CD14-positive monocyte (primary cell): ENCODE results near the gene TSPEAR. TPM values are rescaled to one million over a fixed set of nuclear protein-coding genes. Genes with fewer than 3 reads are reported as not detected.
A peak's percentile ranks its signal among the peaks of the same experiment; 100 is the strongest.

ENCODE experiments used
- DNase-seq, 3 donors: peaks; one replicate each; pipeline ENCODE4 v3.0.0-alpha.2; 2011 to 2022
- H2AFZ ChIP-seq: 2 replicates; pipeline ENCODE4 v1.6.0; 2012; ENCODE audit warnings: mild to moderate bottlenecking, low read depth, low read length, inconsistent platforms; ENCODE audit not compliant: insufficient read depth, poor library complexity, severe bottlenecking
- H3K27ac ChIP-seq, 2 donors: 1 replicate in 1 of 2; 2 replicates in 1 of 2; pipeline ENCODE4 v1.5.1; 2012 to 2013; ENCODE audit warnings: low read length in 2 of 2, control low read depth in 1 of 2, inconsistent platforms in 1 of 2, low read depth in 1 of 2, mild to moderate bottlenecking in 1 of 2
- H3K27me3 ChIP-seq, 2 donors: one replicate each; pipeline versions ENCODE4 v1.6.0 to v1.6.1; 2011 to 2013; ENCODE audit warnings: low read length in 2 of 2; ENCODE audit not compliant: control insufficient read depth in 2 of 2, insufficient read depth in 2 of 2
- H3K36me3 ChIP-seq, 2 donors: replicated peaks in 1 of 2; 1 replicate in 1 of 2; 2 replicates in 1 of 2; pipeline versions ENCODE4 v1.5.1 to v1.6.1; 2012 to 2013; ENCODE audit warnings: low read length in 2 of 2, control low read depth in 1 of 2, inconsistent platforms in 1 of 2, mild to moderate bottlenecking in 1 of 2; ENCODE audit not compliant: insufficient read depth in 2 of 2, control insufficient read depth in 1 of 2
- H3K4me1 ChIP-seq, 2 donors: 1 replicate in 1 of 2; 2 replicates in 1 of 2; pipeline versions ENCODE4 v1.5.1 to v1.6.1; 2012 to 2013; ENCODE audit warnings: low read length in 2 of 2, control low read depth in 1 of 2, inconsistent platforms in 1 of 2, mild to moderate bottlenecking in 1 of 2, moderate library complexity in 1 of 2; ENCODE audit not compliant: insufficient read depth in 2 of 2, control insufficient read depth in 1 of 2
- H3K4me2 ChIP-seq: replicated peaks from 2 replicates; pipeline ENCODE3; 2012; ENCODE audit warnings: low read length, moderate library complexity, mild to moderate bottlenecking; ENCODE audit not compliant: poor library complexity, severe bottlenecking; ENCODE audit errors: extremely low read depth
- H3K4me3 ChIP-seq, 3 experiments: fragments of 200-600 bp in 1 of 3; sonication (generic) in 1 of 3; replicated peaks in 1 of 3; 1 replicate in 2 of 3; 2 replicates in 1 of 3; pipeline ENCODE4 v1.5.1; 2011 to 2013; ENCODE audit warnings: low read length in 3 of 3, mild to moderate bottlenecking in 3 of 3, control low read depth in 2 of 3, low read depth in 2 of 3, inconsistent platforms in 1 of 3, moderate library complexity in 1 of 3
- H3K79me2 ChIP-seq: 2 replicates; pipeline ENCODE4 v1.6.0; 2012; ENCODE audit warnings: mild to moderate bottlenecking, control low read depth, inconsistent platforms, low read length, moderate library complexity; ENCODE audit not compliant: insufficient read depth
- H3K9ac ChIP-seq: 2 replicates; pipeline ENCODE4 v1.6.0; 2017; ENCODE audit warnings: low read length, mild to moderate bottlenecking; ENCODE audit not compliant: insufficient read depth, poor library complexity, severe bottlenecking
- H3K9me3 ChIP-seq, 2 donors: replicated peaks in 1 of 2; 1 replicate in 1 of 2; 2 replicates in 1 of 2; pipeline versions ENCODE4 v1.5.1 to v1.6.1; 2012 to 2013; ENCODE audit warnings: low read length in 2 of 2, control low read depth in 1 of 2; ENCODE audit not compliant: control insufficient read depth in 1 of 2, insufficient read depth in 1 of 2
- H4K20me1 ChIP-seq: 2 replicates; pipeline ENCODE4 v1.6.0; 2012; ENCODE audit warnings: mild to moderate bottlenecking, low read length, control low read depth, moderate library complexity; ENCODE audit not compliant: insufficient read depth
- H3K27ac Mint-ChIP-seq, 7 donors: one replicate each; pipeline ENCODE4 v1.8.0; 2020; ENCODE audit warnings: mild to moderate bottlenecking in 7 of 7, mixed read lengths in 7 of 7, moderate library complexity in 6 of 7, inconsistent platforms in 2 of 7
- H3K27me3 Mint-ChIP-seq, 3 donors: one replicate each; pipeline ENCODE4 v1.8.0; 2021 to 2022; ENCODE audit warnings: low read depth in 3 of 3, mild to moderate bottlenecking in 3 of 3, mixed read lengths in 3 of 3, moderate library complexity in 3 of 3, inconsistent platforms in 1 of 3
- H3K36me3 Mint-ChIP-seq, 2 donors: one replicate each; pipeline ENCODE4 v1.8.0; 2020; ENCODE audit warnings: mixed read lengths in 2 of 2, inconsistent platforms in 1 of 2, mild to moderate bottlenecking in 1 of 2
- H3K4me1 Mint-ChIP-seq: one replicate; pipeline ENCODE4 v1.8.0; 2020; ENCODE audit warnings: mild to moderate bottlenecking, mixed read lengths
- H3K4me3 Mint-ChIP-seq, 2 donors: one replicate each; pipeline ENCODE4 v1.8.0; 2020; ENCODE audit warnings: mild to moderate bottlenecking in 2 of 2, mixed read lengths in 2 of 2, moderate library complexity in 1 of 2
- H3K9me3 Mint-ChIP-seq, 7 donors: one replicate each; pipeline ENCODE4 v1.8.0; 2020 to 2022; ENCODE audit warnings: mixed read lengths in 7 of 7, mild to moderate bottlenecking in 6 of 7, moderate library complexity in 6 of 7, inconsistent platforms in 2 of 7
- CTCF ChIP-seq: fragments of 200-600 bp; IDR thresholded peaks from one replicate; pipeline ENCODE4 v1.8.0; 2022; ENCODE audit warnings: antibody characterized with exemption, mild to moderate bottlenecking
- WGBS: methylation state at CpG from one replicate; pipeline ENCODE4 v1.1.5; 2013; ENCODE audit warnings: missing lambda C conversion rate; ENCODE audit not compliant: insufficient coverage; 5-methylcytosine and 5-hydroxymethylcytosine counted together
- intact Hi-C, 2 donors: fragments of 100-400 bp; cut with micrococcal nuclease; formaldehyde crosslinking; loops; one replicate each; pipeline versions ENCODE4 v1.15.0 to v1.15.1; 2023
- polyA plus RNA-seq, 3 donors: library from polyadenylated mRNA; depleted of rRNA in 1 of 3; unstranded in 2 of 3; stranded (reverse) in 1 of 3; fragments of 300-500 nt in 2 of 3; fragments of >200 nt in 1 of 3; fragmentation: Illumina TruSeq in 2 of 3; gene quantifications; 1 replicate in 2 of 3; 2 replicates in 1 of 3; pipeline ENCODE4 v1.2.3, GENCODE V29; 2012 to 2021

Gene TSPEAR
- polyA plus RNA-seq, 3 donors: not detected

- intact Hi-C loops: no loop called here
- no peaks in the 10 kb centered on the region for H4K20me1 ChIP-seq
- no peaks in the 10 kb centered on the region for H3K4me1 ChIP-seq
- TF ChIP-seq CTCF: no peak
- peaks cover 34 to 56% (median 51%) of the 10 kb centered on the region in 3 donors for H3K27me3 Mint-ChIP-seq
- H3K27ac Mint-ChIP-seq: no peak overlapping the region
- DNase-seq: no peak
- no peak overlapping the region for H2AFZ ChIP-seq
- no peak overlapping the region for H3K4me3 Mint-ChIP-seq
- no peak overlapping the region for H3K27ac ChIP-seq
- H3K9ac ChIP-seq: no peak overlapping the region
- H3K4me3 ChIP-seq: no peak overlapping the region
- peaks cover 0 to 2% of the 10 kb centered on the region in 2 donors for H3K36me3 Mint-ChIP-seq
- no peak overlapping the region for H3K4me2 ChIP-seq
- no peaks in the 10 kb centered on the region for H3K79me2 ChIP-seq
- H3K36me3 ChIP-seq: no peaks in the 10 kb centered on the region
- peaks cover 3% of the 10 kb centered on the region for H3K4me1 Mint-ChIP-seq
- 90% methylated on average over 6 of the region's 6 CpGs for WGBS
- peaks cover 16 to 29% of the 10 kb centered on the region in 2 donors for H3K27me3 ChIP-seq
- H3K9me3 ChIP-seq: peaks cover 0 to 5% of the 10 kb centered on the region in 2 donors
- peaks cover 0 to 10% (median 7%) of the 10 kb centered on the region in 7 donors for H3K9me3 Mint-ChIP-seq
These were observed 15.5 kb upstream of the TSPEAR start for GRCh38 chr21:44726826-44727225.

GRCh38 chr21:44724926-44725325 lies 13.6 kb upstream of the TSPEAR start:
- Histone ChIP-seq H3K9ac (no peak overlapping the region), H3K4me2 (no peak overlapping the region), H2AFZ (no peak overlapping the region), H3K4me1 (no peaks in the 10 kb centered on the region), H3K27ac (no peak overlapping the region), H3K36me3 (no peaks in the 10 kb centered on the region), H3K27me3 (peaks cover 22 to 45% of the 10 kb centered on the region in 2 donors), H3K79me2 (no peaks in the 10 kb centered on the region), H3K4me3 (no peak overlapping the region), H4K20me1 (no peaks in the 10 kb centered on the region), H3K9me3 (peaks cover 0 to 5% of the 10 kb centered on the region in 2 donors)
- peaks cover 42 to 75% (median 67%) of the 10 kb centered on the region in 3 donors for H3K27me3 Mint-ChIP-seq
- DNase-seq: no peak
- peaks cover 0 to 10% (median 3%) of the 10 kb centered on the region in 7 donors for H3K9me3 Mint-ChIP-seq
- peaks cover 0 to 2% of the 10 kb centered on the region in 2 donors for H3K36me3 Mint-ChIP-seq
- intact Hi-C loops: no loop called here
- no peak overlapping the region for H3K27ac Mint-ChIP-seq
- peak overlapping the region in 1 of 2 donors; percentile 59 for H3K4me3 Mint-ChIP-seq
- 95% methylated on average over 14 of the region's 14 CpGs for WGBS
- no peak for TF ChIP-seq CTCF
- H3K4me1 Mint-ChIP-seq: no peaks in the 10 kb centered on the region
